GM12864 (cell line): ENCODE measurements around the gene RRAGB.
"Not testable (repeated sequence)": the region's sequence is repeated elsewhere in the genome, so short reads cannot be mapped to it uniquely, and the experiment has no call there.

Source experiments
- DNase-seq: peaks from one replicate; pipeline ENCODE4 v3.0.0-alpha.2; 2011; ENCODE audit warnings: low read depth
- H3K4me3 ChIP-seq: 2 replicates; pipeline ENCODE4 v1.5.1; 2011; ENCODE audit warnings: mild to moderate bottlenecking, low read depth, low read length, control low read depth
- TF ChIP-seq, protein P1 (sequence below): IDR thresholded peaks from 2 replicates; pipeline ENCODE4 v1.5.1; 2011; ENCODE audit warnings: low read depth, mild to moderate bottlenecking, moderate library complexity, low read length, control low read depth, inconsistent platforms; ENCODE audit errors: missing control alignments

Gene RRAGB

DNA sequence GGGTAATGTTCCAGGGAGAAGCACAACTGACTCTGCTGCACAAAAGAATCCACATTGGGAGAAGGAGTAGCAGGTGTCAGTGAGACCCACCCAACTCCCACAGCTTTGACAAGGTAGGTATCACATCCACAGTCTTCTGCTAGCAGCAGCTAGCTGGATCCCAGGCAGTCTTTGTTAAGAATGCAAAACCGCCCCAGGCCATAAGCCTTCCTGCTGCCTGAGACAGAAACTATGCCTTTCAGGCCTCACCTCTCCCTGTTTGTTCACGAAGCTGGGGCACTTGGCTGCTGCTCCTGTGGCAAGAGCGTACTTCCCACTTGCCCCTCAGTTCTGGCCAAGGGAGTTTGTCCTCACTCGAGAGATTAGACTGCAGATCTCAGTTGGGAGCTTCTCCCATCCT lies 21.4 kb downstream of the RRAGB start:
- no peak overlapping the region for H3K4me3 ChIP-seq
- no peak for DNase-seq
- TF ChIP-seq, protein P1, sequence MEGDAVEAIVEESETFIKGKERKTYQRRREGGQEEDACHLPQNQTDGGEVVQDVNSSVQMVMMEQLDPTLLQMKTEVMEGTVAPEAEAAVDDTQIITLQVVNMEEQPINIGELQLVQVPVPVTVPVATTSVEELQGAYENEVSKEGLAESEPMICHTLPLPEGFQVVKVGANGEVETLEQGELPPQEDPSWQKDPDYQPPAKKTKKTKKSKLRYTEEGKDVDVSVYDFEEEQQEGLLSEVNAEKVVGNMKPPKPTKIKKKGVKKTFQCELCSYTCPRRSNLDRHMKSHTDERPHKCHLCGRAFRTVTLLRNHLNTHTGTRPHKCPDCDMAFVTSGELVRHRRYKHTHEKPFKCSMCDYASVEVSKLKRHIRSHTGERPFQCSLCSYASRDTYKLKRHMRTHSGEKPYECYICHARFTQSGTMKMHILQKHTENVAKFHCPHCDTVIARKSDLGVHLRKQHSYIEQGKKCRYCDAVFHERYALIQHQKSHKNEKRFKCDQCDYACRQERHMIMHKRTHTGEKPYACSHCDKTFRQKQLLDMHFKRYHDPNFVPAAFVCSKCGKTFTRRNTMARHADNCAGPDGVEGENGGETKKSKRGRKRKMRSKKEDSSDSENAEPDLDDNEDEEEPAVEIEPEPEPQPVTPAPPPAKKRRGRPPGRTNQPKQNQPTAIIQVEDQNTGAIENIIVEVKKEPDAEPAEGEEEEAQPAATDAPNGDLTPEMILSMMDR, result no peak

DNA sequence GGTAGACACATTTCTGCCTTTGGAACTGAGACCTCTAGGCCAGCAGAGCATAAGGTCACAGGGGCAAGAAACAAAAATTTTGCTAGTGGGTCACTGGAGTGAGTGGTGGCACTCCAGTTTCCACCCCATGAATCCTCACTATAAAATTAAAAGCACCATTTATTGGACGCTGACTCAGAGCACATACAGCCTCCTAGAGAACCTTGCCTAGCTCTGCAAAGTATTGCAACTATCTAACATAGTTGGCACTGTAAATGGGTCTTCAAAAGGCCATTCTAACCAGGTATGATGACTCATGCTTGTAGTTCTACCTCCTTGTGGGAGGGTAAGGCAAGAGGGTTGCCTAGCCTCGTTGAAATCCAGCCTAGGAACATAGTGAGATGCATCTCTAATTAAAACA lies 25.1 kb downstream of the RRAGB start:
- H3K4me3 ChIP-seq, result no peak overlapping the region
- DNase-seq, result no peak

DNA sequence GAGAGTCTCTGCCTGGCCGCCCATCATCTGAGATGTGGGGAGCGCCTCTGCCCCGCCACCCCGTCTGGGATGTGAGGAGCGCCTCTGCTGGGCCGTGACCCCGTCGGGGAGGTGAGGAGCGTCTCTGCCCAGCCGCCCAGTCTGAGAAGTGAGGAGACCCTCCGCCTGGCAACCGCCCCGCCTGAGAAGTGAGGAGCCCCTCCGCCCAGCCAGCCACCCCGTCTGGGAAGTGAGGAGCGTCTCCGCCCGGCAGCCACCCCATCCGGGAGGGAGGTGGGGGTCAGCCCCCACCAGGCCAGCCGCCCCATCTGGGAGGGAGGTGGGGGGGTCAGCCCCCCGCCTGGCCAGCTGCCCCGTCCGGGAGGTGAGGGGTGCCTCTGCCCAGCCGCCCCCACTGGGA lies 30.9 kb downstream of the RRAGB start:
- DNase-seq, H3K4me3 ChIP-seq: not testable (repeated sequence)

More for the DNA sequence above, 25.1 kb downstream of the RRAGB start:
- TF ChIP-seq, protein P1, result no peak

DNA sequence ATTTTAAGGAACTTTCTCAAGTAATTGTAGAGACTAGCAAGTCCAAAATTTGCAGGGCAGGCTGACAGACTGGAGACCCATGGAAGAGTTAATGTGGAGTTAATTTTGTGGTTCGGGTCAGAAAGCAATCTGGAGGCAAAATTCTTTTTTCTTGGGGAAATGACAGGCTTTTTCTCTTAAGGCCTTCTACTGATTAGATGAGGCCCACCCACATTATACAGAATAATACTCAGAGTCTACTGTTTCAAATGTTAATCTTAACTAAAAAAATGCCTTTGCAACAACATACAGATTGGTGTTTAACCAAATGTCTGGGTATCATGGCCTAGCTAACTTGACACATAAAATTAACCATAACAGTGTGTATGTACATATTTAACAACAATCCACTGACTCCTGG lies 32.7 kb downstream of the RRAGB start:
- H3K4me3 ChIP-seq, result no peak overlapping the region
- no peak for DNase-seq
- TF ChIP-seq, protein P1, result no peak

DNA sequence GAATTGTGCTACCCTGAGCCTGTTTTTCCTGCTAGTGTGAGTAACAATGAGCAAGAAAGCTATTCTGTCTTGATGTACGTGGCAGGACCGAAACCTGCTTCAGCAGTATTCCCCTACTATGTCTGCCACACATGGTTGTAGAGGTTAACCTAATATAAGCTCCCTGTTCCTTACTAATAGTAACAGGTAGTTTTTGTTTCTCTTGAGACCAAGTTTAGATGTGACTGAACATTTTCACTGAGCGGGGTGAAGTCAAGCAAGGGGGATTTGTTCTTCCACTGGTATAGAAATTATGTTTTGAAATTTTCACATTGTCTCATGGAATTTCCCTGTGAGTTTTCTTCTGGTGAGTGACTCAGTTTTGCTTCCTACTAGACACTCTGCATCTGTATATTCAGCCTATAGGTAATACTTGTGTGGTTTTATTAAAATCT lies 37.3 kb downstream of the RRAGB start:
- no peak overlapping the region for H3K4me3 ChIP-seq
- DNase-seq, result peak; percentile 51
- TF ChIP-seq, protein P1, result no peak

DNA sequence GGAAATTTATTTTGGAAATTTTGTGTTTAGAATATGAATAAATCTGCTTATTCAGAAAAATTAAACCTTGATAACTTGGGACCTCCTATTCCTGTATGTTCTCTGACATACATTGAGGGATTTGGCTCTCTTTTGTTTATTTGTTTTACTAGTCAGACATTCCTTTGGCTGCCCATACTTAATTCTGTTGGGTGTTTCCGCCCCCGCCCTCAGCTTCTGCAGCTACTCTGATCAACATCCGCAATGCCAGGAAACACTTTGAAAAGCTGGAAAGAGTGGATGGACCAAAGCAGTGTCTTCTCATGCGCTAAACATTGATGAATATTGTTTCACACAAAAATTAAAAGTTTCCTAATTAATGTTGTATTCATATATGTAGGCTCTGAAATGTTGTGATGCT lies 40.5 kb downstream of the RRAGB start:
- no peak overlapping the region for H3K4me3 ChIP-seq
- no peak for DNase-seq
- TF ChIP-seq, protein P1, result no peak

DNA sequence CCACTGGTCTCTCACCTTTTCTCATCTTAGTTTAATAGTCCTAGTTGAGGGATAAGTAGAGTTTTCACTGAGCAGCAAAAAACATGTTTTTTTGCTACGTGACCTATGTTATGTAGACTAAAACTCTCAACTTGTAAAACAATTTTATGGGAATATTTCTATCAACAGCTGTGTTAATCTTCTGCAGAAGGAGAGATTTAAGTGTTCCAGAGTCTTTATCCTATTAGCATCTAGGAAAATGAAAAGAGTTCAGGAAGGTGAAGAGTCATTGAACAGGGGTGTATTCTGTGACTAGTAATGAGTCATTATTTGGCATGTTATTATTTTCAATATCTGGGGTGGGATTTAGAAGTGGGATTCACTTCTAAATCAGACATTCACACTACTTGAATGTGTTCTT lies 41.9 kb downstream of the RRAGB start:
- TF ChIP-seq, protein P1, result no peak
- no peak overlapping the region for H3K4me3 ChIP-seq

DNA sequence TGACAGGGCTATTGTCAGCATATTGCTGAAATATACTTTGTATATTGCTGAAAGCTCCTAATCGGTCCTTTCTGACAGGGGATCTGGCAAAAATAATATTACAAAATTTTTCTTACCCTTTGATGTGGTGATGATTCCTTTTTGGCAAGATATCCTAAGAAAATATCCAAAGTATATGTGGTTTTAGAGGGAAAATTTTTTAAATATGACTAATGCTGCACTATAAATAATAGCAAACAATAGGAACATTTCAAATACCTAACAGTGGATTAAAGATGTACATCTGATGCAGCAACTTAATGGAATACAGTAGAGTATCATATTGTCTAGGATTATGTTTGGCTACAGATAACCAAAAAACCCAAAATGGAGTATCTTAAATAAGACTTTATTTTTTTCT lies 49.6 kb downstream of the RRAGB start:
- no peak for DNase-seq
- TF ChIP-seq, protein P1, result no peak

More for the DNA sequence above, 41.9 kb downstream of the RRAGB start:
- DNase-seq, result no peak

DNA sequence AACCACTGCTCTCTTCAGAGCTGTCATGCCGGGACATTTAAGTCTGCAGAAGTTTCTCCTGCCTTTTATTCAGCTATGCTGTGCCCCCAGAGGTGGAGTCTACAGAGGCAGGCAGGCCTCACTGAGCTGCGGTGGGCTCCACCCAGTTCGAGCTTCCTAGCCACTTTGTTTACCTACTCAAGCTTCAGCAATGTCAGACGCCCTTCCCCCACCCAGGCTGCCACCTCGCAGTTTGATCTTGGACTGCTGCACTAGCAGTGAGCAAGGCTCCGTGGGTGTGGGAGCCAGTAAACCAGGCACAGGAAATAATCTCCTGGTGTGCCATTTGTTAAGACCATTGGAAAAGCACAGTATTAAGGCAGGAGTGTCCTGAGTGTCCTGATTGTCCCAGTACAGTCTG lies 56.9 kb downstream of the RRAGB start:
- not testable (repeated sequence) for H3K4me3 ChIP-seq, DNase-seq

More for the DNA sequence above, 49.6 kb downstream of the RRAGB start:
- H3K4me3 ChIP-seq, result no peak overlapping the region
